ENCODE measurements around the gene TM6SF1.
A peak's percentile ranks its signal among the peaks of the same experiment; 100 is the strongest.

TM6SF1 gene

GRCh38 chr15:83102346-83102745 lies 5.1 kb upstream of the TM6SF1 start:
- TF ChIP-seq CTCF (IDR thresholded peaks at IDR 0.05; ENCODE audit: insufficient read depth, low read depth, low read length, missing control alignments): no peak
- no peak overlapping the region for H3K4me3 ChIP-seq (ENCODE audit: low read depth, low read length)
- DNase-seq (ENCODE audit: low read depth): no peak

- no peak for DNase-seq (ENCODE audit: low read depth)
- H3K4me3 ChIP-seq (ENCODE audit: low read depth, low read length): no peak overlapping the region
- TF ChIP-seq CTCF (IDR thresholded peaks at IDR 0.05; ENCODE audit: insufficient read depth, low read depth, low read length, missing control alignments): no peak
These were observed 3.3 kb upstream of the TM6SF1 start for GRCh38 chr15:83104141-83104540.

DNA sequence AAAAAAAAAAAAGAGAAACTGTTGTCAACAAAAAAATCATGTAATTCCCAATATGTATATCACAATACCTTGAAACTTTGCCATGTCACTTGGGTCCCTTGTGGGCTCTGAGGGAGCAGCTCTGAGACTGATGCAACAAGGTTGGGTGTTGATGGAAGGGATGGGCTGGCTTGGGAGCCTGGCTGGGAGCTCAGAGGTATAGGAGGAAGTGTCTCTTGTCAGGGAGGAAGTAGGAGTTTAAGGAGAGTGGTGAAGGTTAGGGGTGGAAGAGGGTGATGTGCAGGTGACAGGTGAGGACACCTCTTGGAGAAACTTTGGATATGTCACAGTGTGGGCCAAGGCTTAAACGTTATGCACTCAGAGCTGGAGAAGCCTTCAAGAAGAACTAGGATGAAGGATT lies 2.0 kb upstream of the TM6SF1 start:
- DNase-seq (ENCODE audit: low read depth): no peak
- H3K4me3 ChIP-seq (ENCODE audit: low read depth, low read length): no peak overlapping the region

DNA sequence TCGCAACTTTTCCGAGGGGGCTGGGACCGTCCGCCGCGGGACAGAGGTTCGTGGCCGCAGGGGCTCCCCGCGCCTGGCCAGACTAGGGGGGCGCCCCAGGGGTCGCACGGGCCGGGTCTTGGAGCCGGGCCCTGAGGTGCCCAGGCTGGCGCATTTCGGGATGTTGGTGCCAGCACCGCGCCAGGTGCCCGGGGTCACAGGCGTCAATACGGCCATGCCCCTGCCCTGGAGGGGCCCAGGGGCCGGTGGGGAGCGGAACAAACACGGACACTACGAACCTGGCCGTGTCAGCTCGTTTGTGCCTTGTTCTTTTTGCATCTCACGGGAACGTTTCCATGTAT lies 366 bp downstream of the TM6SF1 start:
- no peak for DNase-seq (ENCODE audit: low read depth)
- no peak for TF ChIP-seq CTCF (IDR thresholded peaks at IDR 0.05; ENCODE audit: insufficient read depth, low read depth, low read length, missing control alignments)
- peak overlapping the region; percentile 77 for H3K4me3 ChIP-seq (ENCODE audit: low read depth, low read length)

More for the DNA sequence above, 2.0 kb upstream of the TM6SF1 start:
- no peak for TF ChIP-seq CTCF (IDR thresholded peaks at IDR 0.05; ENCODE audit: insufficient read depth, low read depth, low read length, missing control alignments)

GRCh38 chr15:83108266-83109219 lies 1.1 kb downstream of the TM6SF1 start:
- peak overlapping the region; percentile 77 for H3K4me3 ChIP-seq (ENCODE audit: low read depth, low read length)
- no peak for TF ChIP-seq CTCF (IDR thresholded peaks at IDR 0.05; ENCODE audit: insufficient read depth, low read depth, low read length, missing control alignments)
- DNase-seq (ENCODE audit: low read depth): peak; percentile 83

DNA sequence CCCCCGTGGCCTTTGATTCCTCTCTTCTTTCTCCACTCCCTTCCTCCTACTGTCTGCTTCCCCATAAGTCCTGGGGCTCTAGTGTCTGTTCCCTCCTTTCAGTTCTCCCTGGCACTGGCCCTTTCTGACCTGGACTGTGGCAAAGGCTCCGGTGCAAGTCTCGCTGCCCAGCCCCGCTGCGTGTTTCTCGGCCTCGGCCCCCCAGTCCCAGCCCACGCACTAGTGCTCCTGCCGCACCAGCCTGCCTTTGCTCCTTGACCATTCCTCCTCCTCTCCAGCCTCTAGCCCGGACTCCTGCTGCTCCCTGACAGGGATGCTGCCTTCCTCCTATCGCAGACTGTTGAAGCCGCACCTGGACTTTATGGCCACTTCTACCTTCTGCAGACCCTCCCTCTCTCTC lies 2.1 kb downstream of the TM6SF1 start:
- TF ChIP-seq CTCF (IDR thresholded peaks at IDR 0.05; ENCODE audit: insufficient read depth, low read depth, low read length, missing control alignments): no peak
- DNase-seq (ENCODE audit: low read depth): no peak
- no peak overlapping the region for H3K4me3 ChIP-seq (ENCODE audit: low read depth, low read length)

DNA sequence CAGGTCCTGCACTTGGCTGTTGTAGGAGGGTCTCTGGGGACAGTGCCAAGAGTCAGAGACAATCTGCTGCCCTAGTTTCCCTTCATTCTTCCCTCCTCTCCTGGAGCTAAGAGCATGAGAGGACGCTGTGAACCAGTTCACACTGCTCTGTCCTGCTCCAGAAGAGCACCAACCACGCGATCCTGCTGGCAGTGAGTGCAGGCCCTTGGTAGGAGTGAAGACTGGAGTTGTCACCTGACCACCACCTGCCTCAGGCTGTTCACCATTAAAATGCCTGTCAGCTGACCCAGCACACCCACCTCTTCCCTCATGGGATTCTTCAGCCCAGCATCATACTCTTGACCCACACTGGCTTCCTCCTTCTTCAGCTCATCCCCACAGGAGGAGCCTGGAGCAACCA lies 2.9 kb downstream of the TM6SF1 start:
- TF ChIP-seq CTCF (IDR thresholded peaks at IDR 0.05; ENCODE audit: insufficient read depth, low read depth, low read length, missing control alignments): no peak

More for the DNA sequence above, 2.9 kb downstream of the TM6SF1 start:
- DNase-seq (ENCODE audit: low read depth): no peak
- H3K4me3 ChIP-seq (ENCODE audit: low read depth, low read length): no peak overlapping the region

All from GM12865 (cell line).